GM21528 (cell line): Measurements from ENCODE around the gene DCHS1.

ENCODE experiments used
- ATAC-seq: cut with Tn5 transposase; IDR thresholded peaks from one replicate; pipeline ENCODE4 v1.9.1; 2021; ENCODE audit warnings: mild to moderate bottlenecking, moderate library complexity; ENCODE audit not compliant: unreplicated experiment, low FRiP score

DCHS1 gene

GRCh38 chr11:6650104-6650503 is 5.5 kb downstream of the DCHS1 start:
- no peak for ATAC-seq

DNA sequence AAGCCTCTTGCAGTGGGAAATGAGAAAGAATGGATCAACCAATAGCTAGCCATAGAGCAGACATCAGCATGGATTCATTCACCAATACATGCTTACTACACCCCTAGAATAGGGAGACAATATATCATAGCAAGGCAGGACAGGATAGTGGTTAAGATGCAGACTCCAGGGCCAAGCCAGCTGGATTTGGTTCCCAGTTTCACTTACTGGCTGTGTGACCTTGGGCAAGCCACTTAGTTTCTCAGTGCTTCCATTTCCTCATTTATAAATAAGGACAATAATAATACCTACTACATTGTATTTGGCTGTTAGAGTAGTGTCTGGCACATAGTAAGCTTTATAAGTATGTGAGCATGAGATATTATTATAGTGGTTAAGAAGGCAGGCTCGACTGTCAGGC is 7.1 kb downstream of the DCHS1 start:
- no peak for ATAC-seq

DNA sequence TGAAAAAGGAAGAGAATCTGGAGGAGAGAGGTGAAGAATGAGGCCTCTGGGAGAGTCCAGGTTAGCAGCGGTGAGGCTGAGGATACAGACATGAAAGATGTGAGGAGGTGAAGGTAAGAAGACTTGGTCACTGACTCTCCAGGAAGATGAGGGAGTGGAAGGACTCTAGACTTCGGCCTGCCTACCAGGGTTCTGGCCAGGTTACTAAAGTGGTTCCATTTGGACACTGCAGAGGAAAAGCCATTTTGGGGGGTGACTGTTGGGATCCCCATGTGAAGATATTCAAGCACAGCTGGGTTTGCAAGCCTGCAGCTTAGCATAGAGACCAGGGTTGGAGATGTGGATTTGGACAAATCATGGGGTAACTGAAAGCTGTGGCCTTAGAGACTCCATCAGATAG is 7.8 kb downstream of the DCHS1 start:
- ATAC-seq, result no peak

DNA sequence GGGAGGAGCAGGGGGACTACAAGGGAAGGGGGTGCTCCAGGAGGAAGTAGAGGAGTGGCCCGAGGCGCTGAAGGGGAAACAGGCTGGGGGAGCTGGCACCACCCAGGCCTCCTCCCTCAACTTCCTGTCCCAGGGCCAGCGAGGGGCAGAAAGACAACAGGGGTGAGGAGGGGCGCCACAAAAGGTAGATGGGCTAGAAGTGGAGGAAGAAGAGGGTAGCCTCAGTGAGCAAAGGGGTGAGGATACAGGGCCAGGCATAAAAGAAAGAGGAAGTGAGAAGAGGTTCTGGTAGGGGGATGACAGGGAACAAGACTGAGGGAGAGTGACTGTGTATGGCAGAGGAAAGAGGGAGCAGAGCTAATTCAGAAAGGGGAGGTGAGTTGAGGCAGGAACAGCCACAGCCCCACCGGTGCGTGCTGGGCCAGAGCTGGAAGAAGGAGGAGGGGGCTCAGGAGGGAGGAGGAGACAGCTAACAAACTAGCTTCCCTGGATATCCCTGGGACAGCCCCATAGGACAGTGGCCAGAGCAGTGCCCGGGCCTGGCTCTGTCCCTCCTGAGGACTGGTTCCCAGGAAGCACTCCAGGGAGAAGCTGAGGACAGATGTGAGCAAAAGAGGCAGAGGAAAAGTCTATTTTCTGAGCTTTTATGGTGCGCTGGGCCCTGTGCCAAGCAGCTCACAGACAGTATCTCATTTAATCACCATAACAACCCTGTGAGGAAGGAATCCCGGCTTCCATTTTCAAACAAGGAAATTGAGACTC is 8.5 kb downstream of the DCHS1 start:
- ATAC-seq, result peak; percentile 89

GRCh38 chr11:6646576-6646917 is 9.1 kb downstream of the DCHS1 start:
- ATAC-seq, result peak; percentile 16

GRCh38 chr11:6646071-6646470 is 9.5 kb downstream of the DCHS1 start:
- no peak for ATAC-seq

DNA sequence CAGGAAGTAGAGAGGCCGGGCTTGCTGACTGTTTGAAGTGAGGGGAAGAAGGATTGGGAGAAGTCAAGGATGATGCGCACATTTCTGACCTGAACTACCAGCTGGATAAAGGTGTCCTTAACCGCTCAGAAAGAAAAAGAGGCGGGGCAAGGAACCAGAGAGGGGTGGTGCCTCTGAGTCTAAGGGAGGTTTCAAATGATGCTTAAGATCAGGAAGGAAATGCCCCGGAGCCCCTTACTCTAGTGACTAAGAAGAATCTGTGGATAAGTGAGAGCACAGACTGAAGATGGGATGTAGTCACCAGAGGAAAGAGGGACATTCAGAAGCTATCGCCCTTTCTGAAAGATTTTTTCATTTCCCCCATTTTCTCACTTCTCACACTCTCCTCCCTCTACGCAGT is 12.7 kb downstream of the DCHS1 start:
- no peak for ATAC-seq

GRCh38 chr11:6640985-6641701 is 14.5 kb downstream of the DCHS1 start:
- ATAC-seq, result no peak

- ATAC-seq, result no peak
Observed at GRCh38 chr11:6640036-6640984, 15.3 kb downstream of the DCHS1 start.

- no peak for ATAC-seq
Observed at GRCh38 chr11:6638429-6638828, 17.2 kb downstream of the DCHS1 start.

DNA sequence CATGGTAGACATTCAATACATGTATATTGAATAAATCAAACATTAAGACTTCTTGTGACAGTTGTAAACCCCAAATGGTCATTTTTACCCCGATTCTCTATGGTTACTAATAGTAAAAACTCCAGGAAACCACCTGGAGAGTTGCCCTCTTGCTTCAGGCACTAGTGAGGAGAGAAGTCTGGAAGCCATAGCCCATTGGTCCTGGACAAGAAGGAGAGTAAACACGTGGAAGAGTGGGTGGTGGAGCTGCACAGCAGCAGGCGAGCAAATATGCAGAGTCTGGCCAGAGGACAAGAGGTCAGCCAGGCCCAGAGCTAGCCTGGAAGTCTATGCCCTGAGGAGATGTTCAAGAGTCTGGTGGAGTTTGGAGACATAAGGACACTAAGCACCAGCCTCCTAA is 17.7 kb downstream of the DCHS1 start:
- ATAC-seq, result no peak

DNA sequence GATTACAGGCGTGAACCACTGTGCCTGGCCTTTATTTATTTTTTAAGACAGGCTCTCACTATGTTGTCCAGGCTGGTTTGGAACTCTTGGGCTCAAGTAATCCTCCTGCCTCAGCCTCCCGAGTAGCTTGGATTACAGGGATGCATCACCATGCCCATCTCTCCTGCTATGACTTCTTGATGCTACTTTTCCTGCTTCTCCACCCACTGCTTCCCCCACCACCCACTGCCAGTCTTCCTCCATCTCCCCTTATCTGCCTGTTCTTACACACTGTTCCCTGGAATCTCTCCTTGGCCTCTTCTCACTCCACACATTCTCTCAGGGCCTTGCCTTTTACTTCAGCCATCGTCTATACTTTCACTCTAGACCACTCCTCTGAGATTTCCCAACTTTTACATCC is 19.1 kb downstream of the DCHS1 start:
- ATAC-seq, result no peak

GRCh38 chr11:6635082-6635932 is 20.3 kb downstream of the DCHS1 start:
- no peak for ATAC-seq

GRCh38 chr11:6634534-6634933 is 21.1 kb downstream of the DCHS1 start:
- ATAC-seq, result no peak

DNA sequence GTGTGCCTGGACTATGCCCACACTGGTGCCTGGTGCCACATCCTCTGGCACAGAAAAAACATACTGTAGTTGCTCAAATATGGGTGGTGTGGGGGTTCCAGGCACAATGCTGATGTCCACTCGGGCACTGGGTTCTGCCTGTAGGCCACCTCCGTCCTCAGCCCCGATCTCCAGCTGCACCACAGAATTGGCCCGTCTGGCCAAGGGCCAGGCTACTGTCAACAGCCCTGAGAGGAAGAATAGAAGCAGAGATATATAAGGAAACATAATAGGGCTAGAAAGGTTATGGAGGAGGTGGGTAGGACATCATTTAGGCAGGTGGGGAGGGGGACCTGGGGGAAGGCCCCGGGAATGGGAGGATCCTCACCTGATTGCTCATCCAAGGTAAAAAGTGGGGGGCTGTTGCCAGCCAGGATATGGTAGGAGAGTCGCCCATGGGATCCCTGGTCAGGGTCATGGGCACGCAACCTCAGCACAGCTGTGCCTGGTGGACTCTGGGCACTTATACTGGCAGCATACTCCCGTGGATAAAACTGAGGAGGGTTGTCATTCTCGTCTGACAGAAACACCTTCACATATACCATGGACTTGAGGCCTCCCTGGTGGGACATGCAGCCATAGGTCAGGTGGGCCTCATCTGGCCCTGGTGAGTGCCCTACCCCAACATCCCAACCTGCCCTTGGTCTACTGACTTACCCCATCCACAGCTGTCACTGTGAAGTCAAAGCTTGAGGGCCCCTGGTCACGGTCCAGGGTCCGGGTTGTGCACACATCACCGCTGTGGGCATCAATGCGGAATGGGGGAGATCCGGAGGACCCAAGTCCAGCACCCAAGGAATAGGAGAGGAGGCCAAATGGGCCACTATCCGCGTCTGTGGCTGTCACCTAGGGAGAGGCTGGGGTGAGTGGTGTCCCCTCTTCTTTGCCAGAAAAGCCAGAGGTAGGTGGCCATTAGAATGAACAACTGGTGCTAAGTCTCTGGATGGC is 21.9 kb downstream of the DCHS1 start:
- no peak for ATAC-seq

DNA sequence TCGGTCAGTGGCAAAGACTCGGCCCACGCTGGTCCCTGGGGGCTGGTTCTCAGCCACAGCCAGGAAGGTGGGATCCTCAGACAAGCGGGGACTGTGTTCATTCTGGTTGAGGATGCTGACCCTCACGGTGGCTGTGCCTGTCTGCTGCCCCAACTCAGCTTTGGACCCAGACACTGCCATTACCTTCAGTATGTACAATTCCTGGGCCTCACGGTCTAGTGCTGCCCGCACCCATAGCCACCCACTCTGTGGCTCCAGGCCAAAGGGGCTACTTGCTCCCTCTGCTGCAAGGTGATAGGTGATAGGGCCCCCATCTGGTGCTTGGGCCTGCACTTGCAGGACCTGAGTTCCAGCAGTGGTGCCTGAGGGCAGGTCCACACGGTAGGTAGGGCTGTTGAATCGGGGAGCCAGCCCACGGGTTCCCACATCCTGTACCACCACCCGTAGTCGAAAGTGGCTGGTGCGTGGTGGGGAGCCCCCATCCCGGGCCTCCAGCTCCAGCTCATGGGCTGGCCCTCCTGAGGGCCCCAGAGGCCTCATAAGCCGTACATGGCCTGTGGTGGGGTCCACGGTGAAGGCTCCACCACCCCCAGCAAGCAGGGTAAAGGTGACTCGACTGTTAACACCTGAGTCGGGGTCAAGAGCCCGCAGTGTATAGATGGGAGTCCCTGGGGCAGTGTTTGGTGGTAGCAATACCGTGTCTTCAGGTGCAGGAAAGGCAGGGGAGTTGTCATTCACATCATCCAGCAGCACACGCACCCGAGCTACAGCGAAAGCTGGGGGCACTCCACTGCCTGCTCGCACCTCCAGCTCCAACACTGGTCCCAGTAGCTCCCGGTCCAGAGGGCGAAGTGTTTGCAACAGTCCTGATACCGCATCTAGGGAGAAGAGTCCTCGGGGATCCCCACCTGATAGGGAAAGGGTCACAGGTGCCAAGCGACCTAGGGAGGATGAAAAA is 23.2 kb downstream of the DCHS1 start:
- no peak for ATAC-seq

DNA sequence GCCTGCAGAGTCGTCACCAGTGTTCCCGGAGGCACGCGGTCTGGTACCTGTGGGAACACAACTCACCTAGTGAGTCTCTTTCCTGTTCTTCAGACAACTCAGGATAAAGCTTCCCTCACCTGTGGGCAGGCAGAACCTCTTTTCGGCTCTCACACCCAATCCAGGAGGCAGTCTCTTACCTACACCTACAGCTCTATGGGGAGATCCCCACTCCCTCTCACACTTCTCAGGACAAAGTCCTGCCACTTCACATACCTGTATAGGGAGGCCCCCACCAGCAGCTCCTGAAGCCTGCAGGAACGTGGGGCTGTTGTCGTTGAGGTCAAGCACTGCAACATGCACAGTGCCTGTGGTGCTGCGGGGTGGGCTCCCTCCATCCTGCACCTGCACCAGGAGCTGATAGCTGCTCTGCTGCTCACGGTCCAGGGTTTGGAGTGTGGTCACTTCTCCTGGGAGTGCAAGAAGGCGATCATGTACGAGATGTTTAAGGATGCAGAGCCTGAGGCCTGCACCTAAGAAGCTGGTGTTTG is 24.2 kb downstream of the DCHS1 start:
- no peak for ATAC-seq
